Adrenal gland (tissue), 5 donors: ENCODE results near the gene ARL6IP1.

Experiments used
- POLR2A ChIP-seq, 2 donors: fragments of 450-650 bp; IDR thresholded peaks; one replicate each; pipeline ENCODE4 v1.6.1; 2017; ENCODE audit warnings: antibody characterized with exemption in 2 of 2, mild to moderate bottlenecking in 2 of 2, moderate library complexity in 1 of 2
- TF ChIP-seq, protein P1 (sequence below), 6 experiments: fragments of 450-650 bp in 4 of 6; fragments of 200-600 bp in 2 of 6; sonication (generic) in 1 of 6; IDR thresholded peaks; 1 replicate in 5 of 6; 2 replicates in 1 of 6; pipeline versions ENCODE4 v1.5.1 to v1.8.0; 2016 to 2021; ENCODE audit warnings: antibody characterized with exemption in 6 of 6, mild to moderate bottlenecking in 2 of 6, moderate library complexity in 1 of 6
- donor health status: DM: no; HTN: no; CAD: no.

DNA sequence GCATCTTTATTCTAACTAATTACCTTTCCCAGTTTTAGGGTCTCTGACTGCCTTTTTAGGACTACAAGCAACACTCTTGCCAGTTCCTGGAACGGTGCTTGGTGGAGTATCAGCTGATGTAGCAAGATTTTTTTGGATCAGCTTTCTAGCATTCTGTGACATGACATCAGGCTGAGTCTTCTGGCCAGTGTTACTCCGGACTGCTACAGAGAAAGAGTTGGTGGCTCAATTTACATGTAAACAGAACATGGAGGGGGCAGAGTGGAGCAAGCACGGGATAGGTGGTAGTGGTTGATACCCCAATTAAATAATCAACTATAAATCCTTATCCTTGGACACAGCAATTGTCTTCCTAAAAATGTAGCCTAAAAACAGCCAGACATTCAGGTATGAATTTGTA, 10.6 kb upstream of the ARL6IP1 start:
- no peak for TF ChIP-seq POLR2A (IDR thresholded peaks at IDR 0.05)
- TF ChIP-seq, protein P1, sequence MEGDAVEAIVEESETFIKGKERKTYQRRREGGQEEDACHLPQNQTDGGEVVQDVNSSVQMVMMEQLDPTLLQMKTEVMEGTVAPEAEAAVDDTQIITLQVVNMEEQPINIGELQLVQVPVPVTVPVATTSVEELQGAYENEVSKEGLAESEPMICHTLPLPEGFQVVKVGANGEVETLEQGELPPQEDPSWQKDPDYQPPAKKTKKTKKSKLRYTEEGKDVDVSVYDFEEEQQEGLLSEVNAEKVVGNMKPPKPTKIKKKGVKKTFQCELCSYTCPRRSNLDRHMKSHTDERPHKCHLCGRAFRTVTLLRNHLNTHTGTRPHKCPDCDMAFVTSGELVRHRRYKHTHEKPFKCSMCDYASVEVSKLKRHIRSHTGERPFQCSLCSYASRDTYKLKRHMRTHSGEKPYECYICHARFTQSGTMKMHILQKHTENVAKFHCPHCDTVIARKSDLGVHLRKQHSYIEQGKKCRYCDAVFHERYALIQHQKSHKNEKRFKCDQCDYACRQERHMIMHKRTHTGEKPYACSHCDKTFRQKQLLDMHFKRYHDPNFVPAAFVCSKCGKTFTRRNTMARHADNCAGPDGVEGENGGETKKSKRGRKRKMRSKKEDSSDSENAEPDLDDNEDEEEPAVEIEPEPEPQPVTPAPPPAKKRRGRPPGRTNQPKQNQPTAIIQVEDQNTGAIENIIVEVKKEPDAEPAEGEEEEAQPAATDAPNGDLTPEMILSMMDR (IDR thresholded peaks at IDR 0.05): no peak
